T-helper 2 cell treated with Interferon-gamma antibody and Interleukin-4, amounts not matched to agents 100 ng/mL and 5 ng/mL, for 36 hours (primary cell): ENCODE results near the gene WFIKKN1. TPM values are rescaled to one million over a fixed set of nuclear protein-coding genes. Genes with fewer than 3 reads are reported as not detected.

ENCODE experiments used
- intact Hi-C: fragments of 100-400 bp; cut with micrococcal nuclease; formaldehyde crosslinking; loops from one replicate; pipeline ENCODE4 v1.15.1; 2023
- total RNA-seq: library from RNA; stranded (reverse); gene quantifications from 2 replicates; pipeline ENCODE4 v1.2.3, GENCODE V29; 2022

WFIKKN1 gene
- total RNA-seq = 0.75 and 0.77 TPM in 2 replicates

- intact Hi-C loops = no loop called here
These were observed at the start of gene WFIKKN1 for GRCh38 chr16:630815-631405. Gene WFIKKN1 (plus strand): TSS chr16:630985. CDS start chr16:631254, 269 bp downstream.

- intact Hi-C loops = no loop called here
These were observed 48.6 kb upstream of the WFIKKN1 start for GRCh38 chr16:582218-582613.

- intact Hi-C loops = no loop called here
These were observed 48.0 kb upstream of the WFIKKN1 start for GRCh38 chr16:582614-583331.

GRCh38 chr16:583470-583814 is 47.3 kb upstream of the WFIKKN1 start:
- intact Hi-C loops = no loop called here

GRCh38 chr16:583815-584591 is 46.8 kb upstream of the WFIKKN1 start:
- intact Hi-C loops = no loop called here

- intact Hi-C loops = loop anchor here (5.0 kb wide), 2 partner anchors 203 to 1027 kb away; partner anchors contain the start of genes CRAMP1, IFT140 and PGAP6
These were observed 45.4 kb upstream of the WFIKKN1 start for GRCh38 chr16:585351-585750.

GRCh38 chr16:586047-586644 is 44.6 kb upstream of the WFIKKN1 start:
- intact Hi-C loops = loop anchor here (5.0 kb wide), 2 partner anchors 204 to 1026 kb away; partner anchors contain the start of genes CRAMP1, IFT140 and PGAP6

GRCh38 chr16:586645-587590 is 43.9 kb upstream of the WFIKKN1 start:
- intact Hi-C loops = loop anchor here (5.0 kb wide), 2 partner anchors 205 to 1025 kb away; partner anchors contain the start of genes CRAMP1, IFT140 and PGAP6

- intact Hi-C loops = loop anchor here (2.0 to 5.0 kb wide), 3 partner anchors 22 to 1024 kb away; partner anchors contain the start of genes CRAMP1, IFT140, NHLRC4 and PGAP6
These were observed 42.2 kb upstream of the WFIKKN1 start for GRCh38 chr16:588639-588888.

GRCh38 chr16:588889-589657 is 41.7 kb upstream of the WFIKKN1 start:
- intact Hi-C loops = loop anchor here (1.0 to 5.0 kb wide), 5 partner anchors 22 to 1023 kb away; partner anchors contain the start of genes CAPN15, CRAMP1, IFT140 and METTL26

GRCh38 chr16:589658-590187 is 41.1 kb upstream of the WFIKKN1 start, which contains the start of gene RAB40C:
Gene RAB40C (plus strand): TSS chr16:590066. CDS start chr16:590292, 226 bp downstream.
- intact Hi-C loops = loop anchor here (1.0 to 5.0 kb wide), 5 partner anchors 23 to 1023 kb away; partner anchors contain the start of genes CAPN15, CRAMP1, IFT140 and METTL26

- intact Hi-C loops = no loop called here
These were observed 40.5 kb upstream of the WFIKKN1 start for GRCh38 chr16:590188-590814.

GRCh38 chr16:590815-591200 is 40.0 kb upstream of the WFIKKN1 start:
- intact Hi-C loops = no loop called here

- intact Hi-C loops = no loop called here
These were observed 39.6 kb upstream of the WFIKKN1 start for GRCh38 chr16:591231-591630.

- intact Hi-C loops = no loop called here
These were observed 38.8 kb upstream of the WFIKKN1 start for GRCh38 chr16:591892-592517.

- intact Hi-C loops = no loop called here
These were observed 38.1 kb upstream of the WFIKKN1 start for GRCh38 chr16:592518-593306.

GRCh38 chr16:593406-593805 is 37.4 kb upstream of the WFIKKN1 start:
- intact Hi-C loops = no loop called here

GRCh38 chr16:593807-594206 is 37.0 kb upstream of the WFIKKN1 start:
- intact Hi-C loops = no loop called here
